ENCODE data around the gene KIR3DL2. TPM values are rescaled to one million over a fixed set of nuclear protein-coding genes. Genes with fewer than 3 reads are reported as not detected.
"Not testable (repeated sequence)": the region's sequence is repeated elsewhere in the genome, so short reads cannot be mapped to it uniquely, and the experiment has no call there.

Gene KIR3DL2
- total RNA-seq, 1 donor from 2014 or later: not detected

- no peaks in the 10 kb centered on the region for H3K36me3 ChIP-seq
- no peak for DNase-seq (ENCODE audit: extremely low spot score in 2 of 2)
- no peak overlapping the region for H3K4me3 ChIP-seq
- TF ChIP-seq POLR2AphosphoS5 (IDR thresholded peaks at IDR 0.05; ENCODE audit: insufficient read depth in 1 of 2, low read depth in 1 of 2) (no peak), POLR2A (IDR thresholded peaks at IDR 0.05) (no peak), CTCF (IDR thresholded peaks at IDR 0.05) (no peak)
- no peaks in the 10 kb centered on the region for H3K27me3 ChIP-seq
- H3K27ac ChIP-seq: no peak overlapping the region
- intact Hi-C loops (cut with DNase I): no loop called here
- no peaks in the 10 kb centered on the region for H3K9me3 ChIP-seq
- H3K4me1 ChIP-seq: no peaks in the 10 kb centered on the region
These were observed 33.0 kb downstream of the KIR3DL2 start for GRCh38 chr19:54883228-54883627.

GRCh38 chr19:54888239-54888638 is 38.0 kb downstream of the KIR3DL2 start:
- TF ChIP-seq CTCF (IDR thresholded peaks at IDR 0.05) (no peak), POLR2AphosphoS5 (IDR thresholded peaks at IDR 0.05; ENCODE audit: insufficient read depth in 1 of 2, low read depth in 1 of 2) (no peak), POLR2A (IDR thresholded peaks at IDR 0.05) (no peak)
- H3K4me1 ChIP-seq: no peaks in the 10 kb centered on the region
- intact Hi-C loops (cut with DNase I): no loop called here
- no peaks in the 10 kb centered on the region for H3K27me3 ChIP-seq
- H3K27ac ChIP-seq: no peak overlapping the region
- DNase-seq (ENCODE audit: extremely low spot score in 2 of 2): no peak
- H3K4me3 ChIP-seq: no peak overlapping the region
- no peaks in the 10 kb centered on the region for H3K9me3 ChIP-seq
- H3K36me3 ChIP-seq: no peaks in the 10 kb centered on the region

- no peaks in the 10 kb centered on the region for H3K36me3 ChIP-seq
- no peaks in the 10 kb centered on the region for H3K4me1 ChIP-seq
- intact Hi-C loops (cut with DNase I): no loop called here
- no peak overlapping the region for H3K27ac ChIP-seq
- H3K4me3 ChIP-seq: no peak overlapping the region
- TF ChIP-seq CTCF (IDR thresholded peaks at IDR 0.05): no peak
- no peak for TF ChIP-seq POLR2A (IDR thresholded peaks at IDR 0.05)
- DNase-seq (ENCODE audit: extremely low spot score in 2 of 2): no peak
- H3K27me3 ChIP-seq: no peaks in the 10 kb centered on the region
- no peaks in the 10 kb centered on the region for H3K9me3 ChIP-seq
These were observed 39.3 kb downstream of the KIR3DL2 start for GRCh38 chr19:54889566-54889965.

- TF ChIP-seq CTCF (IDR thresholded peaks at IDR 0.05) (no peak), POLR2AphosphoS5 (IDR thresholded peaks at IDR 0.05; ENCODE audit: insufficient read depth in 1 of 2, low read depth in 1 of 2) (no peak), POLR2A (IDR thresholded peaks at IDR 0.05) (no peak)
- H3K9me3 ChIP-seq: no peaks in the 10 kb centered on the region
- no peak overlapping the region for H3K4me3 ChIP-seq
- DNase-seq (ENCODE audit: extremely low spot score in 2 of 2): no peak
- no peak overlapping the region for H3K27ac ChIP-seq
- intact Hi-C loops (cut with DNase I): no loop called here
- H3K4me1 ChIP-seq: no peaks in the 10 kb centered on the region
- no peaks in the 10 kb centered on the region for H3K27me3 ChIP-seq
- no peaks in the 10 kb centered on the region for H3K36me3 ChIP-seq
These were observed 43.2 kb downstream of the KIR3DL2 start for GRCh38 chr19:54893406-54893805.

- intact Hi-C loops (cut with DNase I); H3K9me3 ChIP-seq; H3K4me1 ChIP-seq; DNase-seq (ENCODE audit: extremely low spot score in 2 of 2); H3K27me3 ChIP-seq; H3K4me3 ChIP-seq; H3K27ac ChIP-seq; H3K36me3 ChIP-seq: not testable (repeated sequence)
These were observed 43.9 kb downstream of the KIR3DL2 start for GRCh38 chr19:54894106-54894505.

- intact Hi-C loops (cut with DNase I): no loop called here
- Histone ChIP-seq H3K27ac (no peak overlapping the region), H3K4me1 (no peaks in the 10 kb centered on the region), H3K4me3 (no peak overlapping the region), H3K36me3 (no peaks in the 10 kb centered on the region), H3K27me3 (no peaks in the 10 kb centered on the region), H3K9me3 (no peaks in the 10 kb centered on the region)
- TF ChIP-seq POLR2AphosphoS5 (IDR thresholded peaks at IDR 0.05; ENCODE audit: insufficient read depth in 1 of 2, low read depth in 1 of 2) (no peak), POLR2A (IDR thresholded peaks at IDR 0.05) (no peak)
- no peak for DNase-seq (ENCODE audit: extremely low spot score in 2 of 2)
These were observed 45.8 kb downstream of the KIR3DL2 start for GRCh38 chr19:54896036-54896435.

GRCh38 chr19:54898685-54899084 is 48.4 kb downstream of the KIR3DL2 start:
- H3K27ac ChIP-seq; H3K4me1 ChIP-seq; H3K4me3 ChIP-seq; DNase-seq (ENCODE audit: extremely low spot score in 2 of 2); intact Hi-C loops (cut with DNase I); H3K36me3 ChIP-seq; H3K27me3 ChIP-seq; H3K9me3 ChIP-seq: not testable (repeated sequence)

GRCh38 chr19:54899646-54900045 is 49.4 kb downstream of the KIR3DL2 start:
- H3K4me1 ChIP-seq; H3K36me3 ChIP-seq; intact Hi-C loops (cut with DNase I); H3K27ac ChIP-seq; H3K4me3 ChIP-seq; H3K27me3 ChIP-seq; H3K9me3 ChIP-seq; DNase-seq (ENCODE audit: extremely low spot score in 2 of 2): not testable (repeated sequence)

- H3K27ac ChIP-seq; H3K36me3 ChIP-seq; H3K4me1 ChIP-seq; intact Hi-C loops (cut with DNase I); H3K4me3 ChIP-seq; DNase-seq (ENCODE audit: extremely low spot score in 2 of 2); H3K9me3 ChIP-seq; H3K27me3 ChIP-seq: not testable (repeated sequence)
These were observed 50.9 kb downstream of the KIR3DL2 start for GRCh38 chr19:54901153-54901552.
